Sigmoid colon (tissue), 4 donors: ENCODE results near the gene CPNE4.

Source experiments
- CTCF ChIP-seq, 4 experiments: fragments of 450-650 bp in 3 of 4; fragments of 200-600 bp in 1 of 4; IDR thresholded peaks; one replicate each; pipeline ENCODE4 v1.5.1; 2016 to 2019; ENCODE audit warnings: antibody characterized with exemption in 4 of 4, mild to moderate bottlenecking in 3 of 4, moderate library complexity in 2 of 4
- EP300 ChIP-seq, 4 donors: sonication (generic); formaldehyde crosslinking; IDR thresholded peaks; one replicate each; pipeline ENCODE4 v1.6.1; 2017; ENCODE audit warnings: antibody characterized with exemption in 4 of 4
- POLR2A ChIP-seq, 2 donors: fragments of 450-650 bp; IDR thresholded peaks; one replicate each; pipeline ENCODE4 v1.6.1; 2016; ENCODE audit warnings: antibody characterized with exemption in 2 of 2, mild to moderate bottlenecking in 2 of 2, moderate library complexity in 2 of 2

DNA sequence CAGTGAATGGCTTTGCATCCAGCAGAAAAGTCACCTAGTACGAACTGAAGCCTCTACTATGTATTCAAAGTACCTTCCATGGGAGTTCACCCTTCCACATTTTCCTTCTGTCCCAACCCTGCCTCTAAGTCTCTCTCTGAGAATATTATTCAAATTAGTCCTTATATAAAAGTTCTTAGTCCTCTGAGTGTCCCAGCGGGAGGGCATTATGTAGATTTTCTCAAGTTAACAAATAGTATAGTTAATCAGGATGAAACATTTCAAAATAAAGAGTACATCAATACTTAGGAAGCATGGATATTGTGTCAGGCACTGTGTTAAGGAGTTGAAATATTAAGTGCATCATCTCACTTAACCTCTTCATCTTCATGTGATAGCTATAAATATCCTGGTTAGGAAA, 223.3 kb downstream of the CPNE4 start:
- no peak for TF ChIP-seq CTCF (IDR thresholded peaks at IDR 0.05)
- TF ChIP-seq POLR2A (IDR thresholded peaks at IDR 0.05) = no peak
- TF ChIP-seq EP300 (IDR thresholded peaks at IDR 0.05) = no peak
